ENCODE results near the gene TRIM63. TPM values are rescaled to one million over a fixed set of nuclear protein-coding genes. Genes with fewer than 3 reads are reported as not detected.

TRIM63 gene
- total RNA-seq, 4 donors from 2014 or later, result 0.60 to 0.74 TPM; not detected in 2

DNA sequence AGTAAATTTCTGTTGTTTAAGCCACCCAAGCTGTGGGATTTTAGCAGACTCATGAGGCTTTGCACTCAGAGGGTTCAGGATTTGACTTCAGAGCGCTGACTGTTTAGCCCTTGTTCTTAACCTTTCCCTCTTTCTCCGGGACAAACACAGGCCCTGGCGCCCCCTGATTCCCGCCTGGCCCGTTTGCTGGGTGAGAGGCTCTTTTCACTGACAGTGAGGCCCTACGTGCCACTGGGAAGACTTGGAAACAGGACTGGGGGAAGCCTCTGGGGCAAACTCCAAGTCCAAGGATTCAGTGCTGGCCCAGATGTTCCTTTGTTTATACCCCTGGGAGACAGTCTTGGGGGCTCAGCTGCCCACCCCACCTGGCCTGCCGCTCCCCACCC, 11.7 kb upstream of the TRIM63 start:
- DNase-seq (ENCODE audit: low spot score) (no peak), ATAC-seq (ENCODE audit: low FRiP score) (no peak)
- TF ChIP-seq, protein P1, sequence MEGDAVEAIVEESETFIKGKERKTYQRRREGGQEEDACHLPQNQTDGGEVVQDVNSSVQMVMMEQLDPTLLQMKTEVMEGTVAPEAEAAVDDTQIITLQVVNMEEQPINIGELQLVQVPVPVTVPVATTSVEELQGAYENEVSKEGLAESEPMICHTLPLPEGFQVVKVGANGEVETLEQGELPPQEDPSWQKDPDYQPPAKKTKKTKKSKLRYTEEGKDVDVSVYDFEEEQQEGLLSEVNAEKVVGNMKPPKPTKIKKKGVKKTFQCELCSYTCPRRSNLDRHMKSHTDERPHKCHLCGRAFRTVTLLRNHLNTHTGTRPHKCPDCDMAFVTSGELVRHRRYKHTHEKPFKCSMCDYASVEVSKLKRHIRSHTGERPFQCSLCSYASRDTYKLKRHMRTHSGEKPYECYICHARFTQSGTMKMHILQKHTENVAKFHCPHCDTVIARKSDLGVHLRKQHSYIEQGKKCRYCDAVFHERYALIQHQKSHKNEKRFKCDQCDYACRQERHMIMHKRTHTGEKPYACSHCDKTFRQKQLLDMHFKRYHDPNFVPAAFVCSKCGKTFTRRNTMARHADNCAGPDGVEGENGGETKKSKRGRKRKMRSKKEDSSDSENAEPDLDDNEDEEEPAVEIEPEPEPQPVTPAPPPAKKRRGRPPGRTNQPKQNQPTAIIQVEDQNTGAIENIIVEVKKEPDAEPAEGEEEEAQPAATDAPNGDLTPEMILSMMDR (IDR thresholded peaks at IDR 0.05), result no peak

DNA sequence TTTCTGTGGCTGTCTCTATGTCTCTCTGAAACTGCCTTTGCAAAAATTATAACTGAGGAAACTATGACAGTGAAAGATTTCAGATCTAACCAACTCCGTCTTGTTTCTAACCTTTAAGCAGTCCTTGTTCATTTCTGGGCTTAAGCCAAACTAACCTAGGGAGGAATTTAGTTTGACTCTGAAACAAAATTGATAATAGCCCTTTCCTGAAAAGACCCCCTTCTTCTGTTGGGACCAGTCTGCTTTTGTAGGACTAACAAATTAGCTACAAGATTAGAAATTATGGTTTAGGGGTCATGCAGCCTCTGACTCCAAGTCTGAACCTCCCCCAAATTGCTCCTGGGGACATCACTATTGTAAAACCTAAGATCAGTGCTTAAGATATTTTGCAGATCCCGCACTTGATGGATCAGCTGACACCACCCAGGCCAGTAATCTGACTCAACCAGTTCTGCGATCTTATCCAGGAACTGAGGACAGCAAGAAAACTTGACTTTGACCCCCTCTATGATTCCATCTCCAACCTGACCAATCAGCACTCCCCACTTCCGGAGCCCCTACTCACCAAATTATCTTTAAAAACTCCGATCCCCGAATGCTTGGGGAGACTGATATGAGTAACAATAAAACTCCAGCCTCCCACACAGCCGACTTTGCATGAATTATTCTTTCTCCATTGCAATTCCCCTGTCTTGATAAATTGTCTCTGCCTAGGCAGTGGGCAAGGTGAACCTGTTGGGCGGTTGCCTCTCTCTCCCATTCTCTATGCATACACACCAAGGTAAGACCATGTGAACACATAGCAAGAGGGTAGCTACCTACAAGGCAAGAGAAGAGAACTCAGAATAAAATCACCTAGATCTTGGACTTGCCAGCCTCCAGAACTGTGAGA, 11.1 kb upstream of the TRIM63 start:
- DNase-seq (ENCODE audit: low spot score), result no peak
- no peak for ATAC-seq (ENCODE audit: low FRiP score)
- TF ChIP-seq, protein P1 (IDR thresholded peaks at IDR 0.05), result no peak

DNA sequence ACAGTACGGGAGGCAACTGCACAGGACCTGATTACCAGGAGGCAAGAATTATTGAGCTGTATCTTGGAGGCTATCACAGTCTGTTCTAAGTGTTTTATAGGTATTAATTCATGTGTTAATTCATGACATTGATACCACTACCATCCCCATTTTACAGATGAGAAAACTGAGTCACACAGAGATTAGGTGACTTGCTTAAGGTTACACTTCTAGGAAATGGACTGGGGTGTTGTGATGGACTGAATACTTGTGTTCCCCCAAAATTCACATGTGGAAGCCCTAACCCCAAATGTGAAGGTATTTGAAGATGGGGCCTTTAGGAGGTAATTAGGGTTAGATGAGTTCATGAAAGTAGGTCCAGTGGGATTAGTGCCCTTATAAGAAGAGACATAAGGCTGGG, 10.1 kb upstream of the TRIM63 start:
- ATAC-seq (ENCODE audit: low FRiP score), result no peak

DNA sequence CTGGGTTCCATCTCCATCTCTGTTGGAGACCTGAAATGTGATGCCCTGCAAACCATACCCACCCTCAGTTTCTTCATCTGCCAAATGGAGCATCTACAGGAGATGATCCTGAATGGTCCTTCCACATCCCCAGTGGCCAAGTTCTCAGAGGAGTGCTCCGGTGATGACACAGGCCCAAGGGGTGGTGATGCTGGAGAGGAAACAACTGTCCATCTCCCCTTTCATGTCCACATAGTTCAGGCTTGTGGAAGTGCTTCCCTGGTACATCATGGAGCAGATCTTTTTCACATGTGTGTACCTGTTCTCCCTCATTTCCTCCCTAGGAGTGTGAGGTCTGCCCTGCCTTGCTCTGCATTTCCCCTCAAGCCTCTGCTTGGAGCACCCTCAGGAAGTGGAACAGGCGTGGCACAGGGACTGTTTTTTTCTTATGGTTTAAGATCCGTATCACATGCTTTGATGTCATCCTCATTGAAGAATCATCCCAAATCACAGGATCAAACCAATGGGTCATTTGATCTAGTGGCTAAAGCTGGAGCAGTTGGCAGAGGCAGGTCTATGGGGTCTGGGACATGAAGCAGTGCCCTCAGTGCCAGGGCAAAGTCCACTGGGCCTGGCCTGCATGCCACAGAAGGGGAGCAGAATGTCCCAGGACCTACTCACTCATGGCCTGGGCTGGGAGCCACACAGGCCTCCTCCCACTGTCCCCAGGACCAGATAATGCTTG, 8.2 kb upstream of the TRIM63 start:
- ATAC-seq (ENCODE audit: low FRiP score), result no peak
- TF ChIP-seq, protein P1 (IDR thresholded peaks at IDR 0.05), result no peak
- DNase-seq (ENCODE audit: low spot score), result no peak

More for the DNA sequence above, 10.1 kb upstream of the TRIM63 start:
- TF ChIP-seq, protein P1 (IDR thresholded peaks at IDR 0.05), result no peak
- no peak for DNase-seq (ENCODE audit: low spot score)

DNA sequence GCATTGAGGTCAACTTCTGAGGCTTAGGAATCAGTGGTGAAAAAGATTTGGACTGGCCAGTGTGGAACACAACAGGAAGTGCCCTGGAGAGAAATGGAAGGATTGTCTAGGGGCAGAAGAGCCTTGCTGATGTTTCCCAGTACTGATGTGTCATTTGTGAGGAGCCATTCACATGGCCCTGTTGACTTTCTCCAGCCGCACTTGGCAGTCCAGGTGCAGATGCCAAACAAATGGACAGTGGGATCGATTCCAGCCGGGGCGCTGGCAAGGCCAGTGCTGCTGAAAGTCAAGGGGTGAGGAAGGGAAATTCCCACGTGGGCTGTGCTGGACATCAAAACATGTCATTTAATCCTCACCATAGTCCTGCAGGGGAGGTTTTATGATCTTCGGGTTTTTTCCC, 4.9 kb upstream of the TRIM63 start:
- TF ChIP-seq, protein P1 (IDR thresholded peaks at IDR 0.05), result no peak
- DNase-seq (ENCODE audit: low spot score) (no peak), ATAC-seq (ENCODE audit: low FRiP score) (no peak)

DNA sequence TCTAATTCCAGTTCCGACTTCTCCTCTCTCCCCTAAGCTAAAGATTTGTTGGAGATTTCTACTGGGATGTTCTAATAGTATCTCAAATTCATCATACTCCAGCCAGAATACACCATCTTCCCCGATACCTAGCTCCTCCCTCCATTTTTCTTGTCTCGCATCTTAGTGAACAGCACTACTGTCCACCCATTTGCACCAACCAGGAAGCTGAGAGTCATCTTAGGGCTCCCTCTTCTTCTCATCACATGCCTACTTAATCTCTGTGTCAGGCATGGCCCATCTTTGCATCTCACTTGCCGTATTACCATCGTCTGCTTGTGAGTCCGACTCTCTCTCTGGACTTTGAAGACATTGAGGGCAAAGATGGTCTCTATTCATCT, 3.5 kb upstream of the TRIM63 start:
- TF ChIP-seq, protein P1 (IDR thresholded peaks at IDR 0.05), result no peak
- no peak for DNase-seq (ENCODE audit: low spot score)
- ATAC-seq (ENCODE audit: low FRiP score), result no peak
